Common myeloid progenitor, CD34-positive (primary cell): ENCODE measurements around the gene SVIL.
"Not testable (repeated sequence)": the region's sequence is repeated elsewhere in the genome, so short reads cannot be mapped to it uniquely, and the experiment has no call there.

Experiments
- CTCF ChIA-PET: fragments of 350-600 bp; sonication (Branson Sonifier 250); formaldehyde crosslinking; loops from one replicate; lab custom pipeline; 2021; ENCODE audit warnings: antibody characterized with exemption; lab: Charles Lee
- POLR2A ChIA-PET: fragments of 350-600 bp; sonication (Branson Sonifier 250); formaldehyde crosslinking; loops from one replicate; lab custom pipeline; 2021; ENCODE audit warnings: antibody characterized with exemption; lab: Charles Lee
- DNase-seq, 3 donors: peaks; one replicate each; pipeline versions ENCODE4 v3.0.0 to v3.0.0-alpha.2; 2013
- H3K27ac ChIP-seq, 2 experiments: 1 replicate in 1 of 2; 2 replicates in 1 of 2; pipeline ENCODE4 v1.7.0; 2013; ENCODE audit warnings: inconsistent platforms in 2 of 2, low read length in 2 of 2, mild to moderate bottlenecking in 2 of 2, low read depth in 1 of 2, moderate library complexity in 1 of 2; ENCODE audit not compliant: severe bottlenecking in 2 of 2, insufficient read depth in 1 of 2, poor library complexity in 1 of 2
- H3K27me3 ChIP-seq, 5 experiments: replicated peaks in 2 of 5; 1 replicate in 3 of 5; 2 replicates in 2 of 5; pipeline versions ENCODE4 v1.6.1 to v1.7.0; 2013; ENCODE audit warnings: low read length in 4 of 5, mild to moderate bottlenecking in 2 of 5, moderate library complexity in 2 of 5, inconsistent platforms in 1 of 5; ENCODE audit not compliant: insufficient read depth in 5 of 5, control insufficient read depth in 4 of 5
- H3K36me3 ChIP-seq, 4 experiments: 1 replicate in 2 of 4; 2 replicates in 2 of 4; pipeline versions ENCODE4 v1.6.1 to v1.7.0; 2013; ENCODE audit warnings: low read length in 3 of 4, control low read depth in 1 of 4, mild to moderate bottlenecking in 1 of 4; ENCODE audit not compliant: control insufficient read depth in 4 of 4, insufficient read depth in 4 of 4
- H3K4me1 ChIP-seq, 4 experiments: 1 replicate in 3 of 4; 2 replicates in 1 of 4; pipeline versions ENCODE4 v1.6.1 to v1.7.1; 2013; ENCODE audit warnings: low read length in 3 of 4, mild to moderate bottlenecking in 3 of 4, control low read depth in 1 of 4, inconsistent platforms in 1 of 4, moderate library complexity in 1 of 4; ENCODE audit not compliant: control insufficient read depth in 4 of 4, insufficient read depth in 4 of 4; ENCODE audit errors: control extremely low read depth in 1 of 4
- H3K4me3 ChIP-seq, 7 experiments: 1 replicate in 4 of 7; 2 replicates in 3 of 7; pipeline versions ENCODE4 v1.5.1 to v1.7.0; 2013; ENCODE audit warnings: mild to moderate bottlenecking in 7 of 7, low read length in 6 of 7, moderate library complexity in 6 of 7, inconsistent platforms in 2 of 7, low read depth in 2 of 7, control low read depth in 1 of 7; ENCODE audit not compliant: insufficient read depth in 4 of 7, control insufficient read depth in 1 of 7; ENCODE audit errors: extremely low read depth in 1 of 7
- H3K9me3 ChIP-seq, 5 experiments: 1 replicate in 4 of 5; 2 replicates in 1 of 5; pipeline versions ENCODE4 v1.6.1 to v1.7.1; 2013; ENCODE audit warnings: low read length in 4 of 5, mild to moderate bottlenecking in 2 of 5, inconsistent platforms in 1 of 5, low read depth in 1 of 5, moderate library complexity in 1 of 5; ENCODE audit not compliant: control insufficient read depth in 4 of 5, insufficient read depth in 2 of 5; ENCODE audit errors: control extremely low read depth in 1 of 5
- WGBS: methylation state at CpG from one replicate; pipeline ENCODE4 v1.1.5; 2013; ENCODE audit not compliant: insufficient coverage; 5-methylcytosine and 5-hydroxymethylcytosine counted together

SVIL gene

GRCh38 chr10:29624357-29624756, 10.4 kb downstream of the SVIL start:
- H3K36me3 ChIP-seq, DNase-seq, H3K27ac ChIP-seq, H3K27me3 ChIP-seq, H3K4me3 ChIP-seq, H3K4me1 ChIP-seq, CTCF ChIA-PET, H3K9me3 ChIP-seq: not testable (repeated sequence)
- 100% methylated on average over 1 of the region's 6 CpGs for WGBS
- POLR2A ChIA-PET, result interaction anchor here (0.7 kb wide), 1 partner anchor 60 kb away, joined by 5 read pairs; no protein-coding TSS in a partner anchor

- 89% methylated on average over 2 of the region's 4 CpGs for WGBS
- no peaks in the 10 kb centered on the region for H3K4me1 ChIP-seq
- ChIA-PET POLR2A (no interaction called here), CTCF (no interaction called here)
- no peak overlapping the region for H3K4me3 ChIP-seq
- no peak overlapping the region for H3K27ac ChIP-seq
- H3K9me3 ChIP-seq, result no peaks in the 10 kb centered on the region
- no peaks in the 10 kb centered on the region for H3K27me3 ChIP-seq
- no peak for DNase-seq
- H3K36me3 ChIP-seq, result no peaks in the 10 kb centered on the region
Measured at GRCh38 chr10:29623797-29624196, 11.0 kb downstream of the SVIL start.

GRCh38 chr10:29622382-29622922, 12.3 kb downstream of the SVIL start:
- POLR2A ChIA-PET, result no interaction called here
- no peak overlapping the region for H3K27ac ChIP-seq

GRCh38 chr10:29621161-29621560, 13.6 kb downstream of the SVIL start:
- Histone ChIP-seq H3K4me3 (no peak overlapping the region), H3K9me3 (no peaks in the 10 kb centered on the region), H3K4me1 (no peaks in the 10 kb centered on the region), H3K36me3 (no peaks in the 10 kb centered on the region), H3K27ac (no peak overlapping the region), H3K27me3 (no peaks in the 10 kb centered on the region)
- POLR2A ChIA-PET, result no interaction called here
- WGBS, result 93% methylated on average over 5 of the region's 7 CpGs
- CTCF ChIA-PET, result no interaction called here
- DNase-seq, result no peak

More at GRCh38 chr10:29622382-29622922, 12.3 kb downstream of the SVIL start:
- no peaks in the 10 kb centered on the region for H3K36me3 ChIP-seq
- H3K4me3 ChIP-seq, result no peak overlapping the region
- DNase-seq, result no peak
- no peaks in the 10 kb centered on the region for H3K9me3 ChIP-seq
- WGBS, result 96% methylated on average over 14 of the region's 14 CpGs
- H3K27me3 ChIP-seq, result no peaks in the 10 kb centered on the region
- CTCF ChIA-PET, result interaction anchor here (1.2 kb wide), 1 partner anchor 9 kb away, joined by 3 read pairs; no protein-coding TSS in a partner anchor
- no peaks in the 10 kb centered on the region for H3K4me1 ChIP-seq

GRCh38 chr10:29620112-29620690, 14.6 kb downstream of the SVIL start:
- ChIA-PET CTCF (no interaction called here), POLR2A (no interaction called here)
- no peak for DNase-seq
- no peaks in the 10 kb centered on the region for H3K36me3 ChIP-seq
- no peak overlapping the region for H3K4me3 ChIP-seq
- H3K4me1 ChIP-seq, result no peaks in the 10 kb centered on the region
- H3K9me3 ChIP-seq, result no peaks in the 10 kb centered on the region
- WGBS, result 100% methylated on average over 2 of the region's 5 CpGs
- H3K27me3 ChIP-seq, result no peaks in the 10 kb centered on the region
- H3K27ac ChIP-seq, result no peak overlapping the region

GRCh38 chr10:29619241-29619669, 15.5 kb downstream of the SVIL start:
- no peak overlapping the region for H3K4me3 ChIP-seq
- POLR2A ChIA-PET, result interaction anchor here (0.7 kb wide), 1 partner anchor 40 kb away, joined by 4 read pairs; no protein-coding TSS in a partner anchor
- no peaks in the 10 kb centered on the region for H3K4me1 ChIP-seq
- CTCF ChIA-PET, result interaction anchor here (1.5 kb wide), 1 partner anchor 11 kb away, joined by 5 read pairs; no protein-coding TSS in a partner anchor
- no peak for DNase-seq
- 100% methylated on average over 3 of the region's 5 CpGs for WGBS
- no peaks in the 10 kb centered on the region for H3K9me3 ChIP-seq
- H3K27me3 ChIP-seq, result no peaks in the 10 kb centered on the region
- H3K36me3 ChIP-seq, result no peaks in the 10 kb centered on the region
- no peak overlapping the region for H3K27ac ChIP-seq
